ENCODE measurements around the gene DOCK3.
"Not testable (repeated sequence)": the region's sequence is repeated elsewhere in the genome, so short reads cannot be mapped to it uniquely, and the experiment has no call there.

DOCK3 gene

GRCh38 chr3:50926868-50927267 is 252.1 kb downstream of the DOCK3 start:
- Histone ChIP-seq H2BK15ac (replicated peaks; ENCODE audit: low read depth) (no peak overlapping the region), H3K4me3 (ENCODE audit: low read length) (no peak overlapping the region), H2BK5ac (ENCODE audit: low read length) (peak overlapping the region; percentile 90), H4K5ac (ENCODE audit: low read length) (no peak overlapping the region), H3K4me1 (ENCODE audit: control insufficient read depth, low read depth, low read length) (peaks cover 8% of the 10 kb centered on the region), H3K79me1 (ENCODE audit: low read length) (no peaks in the 10 kb centered on the region), H2BK120ac (ENCODE audit: low read depth, low read length) (no peak overlapping the region), H3K9ac (ENCODE audit: low read length) (peak overlapping the region; percentile 21), H3K23ac (ENCODE audit: low read length) (no peak overlapping the region), H3K79me2 (ENCODE audit: control insufficient read depth, insufficient read depth, low read length) (no peaks in the 10 kb centered on the region), H3K36me3 (ENCODE audit: control insufficient read depth, insufficient read depth, low read length) (no peaks in the 10 kb centered on the region), H3K27ac (ENCODE audit: low read depth, low read length) (peak overlapping the region; percentile 67), H4K8ac (ENCODE audit: low read depth, low read length) (no peak overlapping the region), H3K4ac (ENCODE audit: low read depth, low read length) (no peak overlapping the region), H3K4me2 (ENCODE audit: low read length) (no peak overlapping the region), H3K56ac (ENCODE audit: low read length) (peak overlapping the region; percentile 80), H3K27me3 (ENCODE audit: insufficient read depth, low read length, poor library complexity) (no peaks in the 10 kb centered on the region), H3K18ac (ENCODE audit: low read length) (no peak overlapping the region), H2AK5ac (ENCODE audit: low read length) (no peak overlapping the region)
- no CpG with 5 or more reads among the region's 2 CpGs for WGBS (ENCODE audit: extremely low coverage, insufficient coverage, low lambda C conversion rate)
- peak; percentile 94 for DNase-seq

GRCh38 chr3:50930371-50931208 is 255.9 kb downstream of the DOCK3 start:
- H2AK5ac ChIP-seq (ENCODE audit: low read length): no peak overlapping the region
- H3K4me2 ChIP-seq (ENCODE audit: low read length): no peak overlapping the region
- H3K23ac ChIP-seq (ENCODE audit: low read length): no peak overlapping the region
- no peak overlapping the region for H4K5ac ChIP-seq (ENCODE audit: low read length)
- H2BK120ac ChIP-seq (ENCODE audit: low read depth, low read length): no peak overlapping the region
- no CpG with 5 or more reads among the region's 20 CpGs for WGBS (ENCODE audit: extremely low coverage, insufficient coverage, low lambda C conversion rate)
- H3K56ac ChIP-seq (ENCODE audit: low read length): no peak overlapping the region
- no peak overlapping the region for H2BK15ac ChIP-seq (replicated peaks; ENCODE audit: low read depth)
- H3K18ac ChIP-seq (ENCODE audit: low read length): no peak overlapping the region
- no peaks in the 10 kb centered on the region for H3K27me3 ChIP-seq (ENCODE audit: insufficient read depth, low read length, poor library complexity)
- no peaks in the 10 kb centered on the region for H3K79me2 ChIP-seq (ENCODE audit: control insufficient read depth, insufficient read depth, low read length)
- H4K8ac ChIP-seq (ENCODE audit: low read depth, low read length): no peak overlapping the region
- H3K4me1 ChIP-seq (ENCODE audit: control insufficient read depth, low read depth, low read length): peaks cover 6% of the 10 kb centered on the region
- no peak overlapping the region for H3K4ac ChIP-seq (ENCODE audit: low read depth, low read length)
- no peak for DNase-seq
- H3K27ac ChIP-seq (ENCODE audit: low read depth, low read length): no peak overlapping the region
- no peak overlapping the region for H2BK5ac ChIP-seq (ENCODE audit: low read length)
- H3K36me3 ChIP-seq (ENCODE audit: control insufficient read depth, insufficient read depth, low read length): no peaks in the 10 kb centered on the region
- H3K79me1 ChIP-seq (ENCODE audit: low read length): no peaks in the 10 kb centered on the region
- no peak overlapping the region for H3K9ac ChIP-seq (ENCODE audit: low read length)
- H3K4me3 ChIP-seq (ENCODE audit: low read length): no peak overlapping the region

GRCh38 chr3:50932918-50933317 is 258.2 kb downstream of the DOCK3 start:
- DNase-seq; H3K4me2 ChIP-seq (ENCODE audit: low read length); H3K79me2 ChIP-seq (ENCODE audit: control insufficient read depth, insufficient read depth, low read length); H2AK5ac ChIP-seq (ENCODE audit: low read length); H2BK120ac ChIP-seq (ENCODE audit: low read depth, low read length); H3K4me3 ChIP-seq (ENCODE audit: low read length); H3K4me1 ChIP-seq (ENCODE audit: control insufficient read depth, low read depth, low read length); H4K8ac ChIP-seq (ENCODE audit: low read depth, low read length); H4K5ac ChIP-seq (ENCODE audit: low read length); H3K79me1 ChIP-seq (ENCODE audit: low read length); H3K27me3 ChIP-seq (ENCODE audit: insufficient read depth, low read length, poor library complexity); H3K23ac ChIP-seq (ENCODE audit: low read length); H3K9ac ChIP-seq (ENCODE audit: low read length); H2BK15ac ChIP-seq (replicated peaks; ENCODE audit: low read depth); H3K4ac ChIP-seq (ENCODE audit: low read depth, low read length); H3K36me3 ChIP-seq (ENCODE audit: control insufficient read depth, insufficient read depth, low read length); H3K56ac ChIP-seq (ENCODE audit: low read length); H3K18ac ChIP-seq (ENCODE audit: low read length); H2BK5ac ChIP-seq (ENCODE audit: low read length); H3K27ac ChIP-seq (ENCODE audit: low read depth, low read length): not testable (repeated sequence)
- WGBS (ENCODE audit: extremely low coverage, insufficient coverage, low lambda C conversion rate): no CpG with 5 or more reads among the region's 2 CpGs

GRCh38 chr3:50936389-50936788 is 261.7 kb downstream of the DOCK3 start:
- Histone ChIP-seq H2BK15ac (replicated peaks; ENCODE audit: low read depth) (no peak overlapping the region), H3K18ac (ENCODE audit: low read length) (no peak overlapping the region), H3K9ac (ENCODE audit: low read length) (no peak overlapping the region), H2BK120ac (ENCODE audit: low read depth, low read length) (no peak overlapping the region), H3K36me3 (ENCODE audit: control insufficient read depth, insufficient read depth, low read length) (no peaks in the 10 kb centered on the region), H2AK5ac (ENCODE audit: low read length) (no peak overlapping the region), H3K56ac (ENCODE audit: low read length) (no peak overlapping the region), H3K79me1 (ENCODE audit: low read length) (no peaks in the 10 kb centered on the region), H3K79me2 (ENCODE audit: control insufficient read depth, insufficient read depth, low read length) (no peaks in the 10 kb centered on the region), H3K4me3 (ENCODE audit: low read length) (no peak overlapping the region), H4K8ac (ENCODE audit: low read depth, low read length) (no peak overlapping the region), H3K27ac (ENCODE audit: low read depth, low read length) (no peak overlapping the region), H3K23ac (ENCODE audit: low read length) (no peak overlapping the region), H3K4ac (ENCODE audit: low read depth, low read length) (no peak overlapping the region), H3K4me1 (ENCODE audit: control insufficient read depth, low read depth, low read length) (no peaks in the 10 kb centered on the region), H3K4me2 (ENCODE audit: low read length) (no peak overlapping the region), H3K27me3 (ENCODE audit: insufficient read depth, low read length, poor library complexity) (no peaks in the 10 kb centered on the region), H2BK5ac (ENCODE audit: low read length) (no peak overlapping the region), H4K5ac (ENCODE audit: low read length) (no peak overlapping the region)
- DNase-seq: no peak
- no CpG with 5 or more reads among the region's 2 CpGs for WGBS (ENCODE audit: extremely low coverage, insufficient coverage, low lambda C conversion rate)

GRCh38 chr3:50947419-50947818 is 272.7 kb downstream of the DOCK3 start:
- Histone ChIP-seq H3K4me3 (ENCODE audit: low read length) (no peak overlapping the region), H3K56ac (ENCODE audit: low read length) (no peak overlapping the region), H3K4me1 (ENCODE audit: control insufficient read depth, low read depth, low read length) (no peaks in the 10 kb centered on the region), H3K27me3 (ENCODE audit: insufficient read depth, low read length, poor library complexity) (no peaks in the 10 kb centered on the region), H3K36me3 (ENCODE audit: control insufficient read depth, insufficient read depth, low read length) (no peaks in the 10 kb centered on the region), H2BK120ac (ENCODE audit: low read depth, low read length) (no peak overlapping the region), H4K5ac (ENCODE audit: low read length) (no peak overlapping the region), H4K8ac (ENCODE audit: low read depth, low read length) (no peak overlapping the region), H3K18ac (ENCODE audit: low read length) (no peak overlapping the region), H3K23ac (ENCODE audit: low read length) (no peak overlapping the region), H2BK5ac (ENCODE audit: low read length) (no peak overlapping the region), H3K27ac (ENCODE audit: low read depth, low read length) (no peak overlapping the region), H3K9ac (ENCODE audit: low read length) (no peak overlapping the region), H3K79me1 (ENCODE audit: low read length) (no peaks in the 10 kb centered on the region), H2BK15ac (replicated peaks; ENCODE audit: low read depth) (no peak overlapping the region), H3K79me2 (ENCODE audit: control insufficient read depth, insufficient read depth, low read length) (no peaks in the 10 kb centered on the region), H3K4ac (ENCODE audit: low read depth, low read length) (no peak overlapping the region), H3K4me2 (ENCODE audit: low read length) (no peak overlapping the region), H2AK5ac (ENCODE audit: low read length) (no peak overlapping the region)
- DNase-seq: no peak
- WGBS (ENCODE audit: extremely low coverage, insufficient coverage, low lambda C conversion rate): no CpG with 5 or more reads among the region's 2 CpGs

GRCh38 chr3:50950591-50950990 is 275.9 kb downstream of the DOCK3 start:
- H3K79me2 ChIP-seq (ENCODE audit: control insufficient read depth, insufficient read depth, low read length): no peaks in the 10 kb centered on the region
- no peak overlapping the region for H3K23ac ChIP-seq (ENCODE audit: low read length)
- H3K18ac ChIP-seq (ENCODE audit: low read length): no peak overlapping the region
- no peak overlapping the region for H3K9ac ChIP-seq (ENCODE audit: low read length)
- no peaks in the 10 kb centered on the region for H3K36me3 ChIP-seq (ENCODE audit: control insufficient read depth, insufficient read depth, low read length)
- H3K4ac ChIP-seq (ENCODE audit: low read depth, low read length): no peak overlapping the region
- no peak overlapping the region for H3K4me2 ChIP-seq (ENCODE audit: low read length)
- no peak overlapping the region for H2BK15ac ChIP-seq (replicated peaks; ENCODE audit: low read depth)
- H2AK5ac ChIP-seq (ENCODE audit: low read length): no peak overlapping the region
- no peak overlapping the region for H4K8ac ChIP-seq (ENCODE audit: low read depth, low read length)
- no peak overlapping the region for H3K4me3 ChIP-seq (ENCODE audit: low read length)
- no peak for DNase-seq
- no peaks in the 10 kb centered on the region for H3K4me1 ChIP-seq (ENCODE audit: control insufficient read depth, low read depth, low read length)
- H3K27me3 ChIP-seq (ENCODE audit: insufficient read depth, low read length, poor library complexity): no peaks in the 10 kb centered on the region
- H4K5ac ChIP-seq (ENCODE audit: low read length): no peak overlapping the region
- H3K27ac ChIP-seq (ENCODE audit: low read depth, low read length): no peak overlapping the region
- H3K56ac ChIP-seq (ENCODE audit: low read length): no peak overlapping the region
- no CpG with 5 or more reads among the region's 2 CpGs for WGBS (ENCODE audit: extremely low coverage, insufficient coverage, low lambda C conversion rate)
- no peak overlapping the region for H2BK120ac ChIP-seq (ENCODE audit: low read depth, low read length)
- H3K79me1 ChIP-seq (ENCODE audit: low read length): no peaks in the 10 kb centered on the region
- H2BK5ac ChIP-seq (ENCODE audit: low read length): no peak overlapping the region

Data from mesendoderm (in vitro differentiated cells).